Panc1 (cell line): ENCODE results near the gene PHF2. TPM values are rescaled to one million over a fixed set of nuclear protein-coding genes. Genes with fewer than 3 reads are reported as not detected.

Source experiments
- ATAC-seq: fragments of 200-7000 bp; cut with Tn5 transposase; 2 replicates; pipeline ENCODE4 v1.9.1; 2020; ENCODE audit warnings: mild to moderate bottlenecking, moderate library complexity
- BruUV-seq: library from RNA; stranded (reverse); fragments of 400-500 nt; replicated peaks from 2 replicates; lab custom pipeline; 2021; lab: Mats Ljungman, UMichigan
- CTCF ChIA-PET: fragments of 300-600 bp; sonication (Branson Sonifier 250); formaldehyde crosslinking; loops from one replicate; lab custom pipeline; 2022; ENCODE audit warnings: antibody characterized with exemption; lab: Charles Lee
- POLR2A ChIA-PET: fragments of 300-600 bp; sonication (Branson Sonifier 250); formaldehyde crosslinking; loops from one replicate; lab custom pipeline; 2022; ENCODE audit warnings: antibody characterized with exemption; lab: Charles Lee
- DNase-seq: peaks from one replicate; pipeline ENCODE4 v3.0.0-alpha.2; 2010; ENCODE audit warnings: low read depth, low spot score
- H3K27ac ChIP-seq: 2 replicates; pipeline ENCODE4 v1.5.1; 2011; ENCODE audit warnings: mild to moderate bottlenecking, low read length, inconsistent platforms
- H3K27me3 ChIP-seq: fragments of 200-500 bp; sonication (Bioruptor generic); 2 replicates; pipeline ENCODE4 v1.6.0; 2014; ENCODE audit warnings: low read length, inconsistent platforms; ENCODE audit not compliant: control insufficient read depth, insufficient read depth
- H3K36me3 ChIP-seq: fragments of 200-500 bp; sonication (Bioruptor generic); 2 replicates; pipeline ENCODE4 v1.5.1; 2014; ENCODE audit warnings: inconsistent platforms, mild to moderate bottlenecking, low read length, moderate library complexity; ENCODE audit not compliant: control insufficient read depth, insufficient read depth
- H3K4me1 ChIP-seq: 2 replicates; pipeline ENCODE4 v1.5.1; 2011; ENCODE audit warnings: inconsistent platforms, mild to moderate bottlenecking, low read length, moderate library complexity; ENCODE audit not compliant: control insufficient read depth, insufficient read depth
- H3K4me3 ChIP-seq, 2 experiments: 2 replicates each; pipeline ENCODE4 v1.5.1; 2011 to 2012; ENCODE audit warnings: low read depth in 2 of 2, low read length in 2 of 2, mild to moderate bottlenecking in 2 of 2, inconsistent platforms in 1 of 2, moderate library complexity in 1 of 2
- H3K9me3 ChIP-seq: fragments of 200-500 bp; sonication (Bioruptor generic); 2 replicates; pipeline ENCODE4 v1.5.1; 2014; ENCODE audit warnings: low read depth, mild to moderate bottlenecking, inconsistent platforms, low read length, moderate library complexity; ENCODE audit not compliant: control insufficient read depth, insufficient read depth
- CTCF ChIP-seq: fragments of 450-650 bp; IDR thresholded peaks from 2 replicates; pipeline ENCODE4 v1.5.1; 2017; ENCODE audit warnings: mild to moderate bottlenecking
- POLR2AphosphoS5 ChIP-seq: IDR thresholded peaks from 2 replicates; pipeline ENCODE4 v1.6.1; 2012; ENCODE audit warnings: mild to moderate bottlenecking, low read depth, low read length, moderate library complexity
- REST ChIP-seq, 2 experiments: IDR thresholded peaks; 2 replicates each; pipeline ENCODE4 v1.6.1; 2011 to 2012; ENCODE audit warnings: low read depth in 2 of 2, control low read depth in 1 of 2, low read length in 1 of 2, mild to moderate bottlenecking in 1 of 2, moderate library complexity in 1 of 2; ENCODE audit not compliant: insufficient read depth in 1 of 2
- SIN3A ChIP-seq: IDR thresholded peaks from 2 replicates; pipeline ENCODE4 v1.6.1; 2012; ENCODE audit warnings: low read depth, mild to moderate bottlenecking, low read length, moderate library complexity, borderline replicate concordance; ENCODE audit not compliant: insufficient read depth
- TCF7L2 ChIP-seq: IDR thresholded peaks from 2 replicates; pipeline ENCODE4 v1.6.1; 2011; ENCODE audit warnings: mild to moderate bottlenecking, low read depth, low read length, inconsistent platforms
- in situ Hi-C: cut with HindIII; loops from 2 replicates; pipeline ENCODE4 v1.10.0; 2016; ENCODE audit warnings: low sequenced_read_pairs, low pct_unique_long_range_greater_than_20kb
- intact Hi-C: fragments of 100-400 bp; cut with micrococcal nuclease; formaldehyde crosslinking; loops from one replicate; pipeline ENCODE4 v1.10.0; 2022; ENCODE audit not compliant: unreplicated experiment
- total RNA-seq: library from RNA; stranded (reverse); gene quantifications from one replicate; pipeline ENCODE4 v1.2.1, GENCODE V29; 2021; ENCODE audit not compliant: unreplicated experiment

Gene PHF2
- total RNA-seq, 1 experiment from 2014 or later, result 16.6 TPM

DNA sequence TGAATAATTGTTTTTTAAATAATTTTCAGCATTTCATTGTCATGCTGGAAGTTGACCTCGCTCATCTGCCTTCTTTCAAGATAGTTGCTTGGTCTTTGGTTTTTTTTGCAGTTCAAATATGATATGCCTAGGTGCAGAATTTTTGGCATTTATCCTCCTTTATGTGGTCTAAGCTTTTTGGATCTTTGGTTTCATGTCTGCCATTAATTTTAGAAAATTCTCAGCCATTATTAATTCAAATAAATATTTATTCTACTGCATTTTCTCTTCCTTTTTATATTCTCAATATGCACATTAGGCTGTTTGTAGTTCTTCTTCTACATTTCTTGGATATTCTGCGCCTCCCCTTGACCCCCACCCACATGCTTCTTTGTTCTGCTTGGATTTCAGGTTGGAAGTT is 63.6 kb downstream of the PHF2 start:
- ChIA-PET POLR2A (no interaction called here), CTCF (no interaction called here)
- DNase-seq (no peak), ATAC-seq (no peak)
- in situ Hi-C loops, result no loop called here
- H3K36me3 ChIP-seq, result no peaks in the 10 kb centered on the region
- intact Hi-C loops, result no loop called here
- H3K4me3 ChIP-seq, result no peak overlapping the region
- BruUV-seq, result no TSS peak
- no peaks in the 10 kb centered on the region for H3K9me3 ChIP-seq
- H3K27ac ChIP-seq, result no peak overlapping the region
- no peaks in the 10 kb centered on the region for H3K27me3 ChIP-seq
- H3K4me1 ChIP-seq, result no peaks in the 10 kb centered on the region
- TF ChIP-seq TCF7L2 (no peak), REST (IDR thresholded peaks at IDR 0.05; ENCODE audit: insufficient read depth in 1 of 2, low read depth in 2 of 2, low read length in 1 of 2) (no peak), CTCF (no peak), SIN3A (no peak), POLR2AphosphoS5 (no peak)

DNA sequence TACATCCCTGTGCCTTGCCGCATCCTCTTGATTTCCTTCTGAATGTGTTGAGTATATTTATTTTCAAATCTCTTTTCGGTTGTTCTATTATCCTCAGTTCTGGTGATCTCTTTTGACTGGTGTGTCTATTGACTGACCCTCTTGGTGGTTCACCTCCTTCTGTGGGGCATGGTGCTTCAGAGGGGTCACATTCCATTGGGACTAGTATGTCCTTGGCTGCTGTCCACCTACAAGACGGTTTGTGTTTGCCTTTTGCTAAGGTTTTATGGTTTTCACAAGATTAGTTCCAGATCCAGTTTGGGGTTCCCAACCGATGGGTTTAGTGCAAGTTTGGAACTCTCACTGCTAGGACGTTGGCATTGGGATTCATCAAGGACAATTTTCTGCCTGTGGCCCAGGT is 66.6 kb downstream of the PHF2 start:
- DNase-seq (no peak), ATAC-seq (no peak)
- POLR2A ChIA-PET, result no interaction called here
- intact Hi-C loops (no loop called here), in situ Hi-C loops (no loop called here)
- Histone ChIP-seq H3K4me3 (no peak overlapping the region), H3K36me3 (no peaks in the 10 kb centered on the region), H3K27me3 (no peaks in the 10 kb centered on the region), H3K9me3 (no peaks in the 10 kb centered on the region), H3K27ac (no peak overlapping the region), H3K4me1 (no peaks in the 10 kb centered on the region)
- BruUV-seq, result no TSS peak
- CTCF ChIA-PET, result no interaction called here
- TF ChIP-seq CTCF, result no peak
- no peak for TF ChIP-seq TCF7L2
- no peak for TF ChIP-seq SIN3A
- no peak for TF ChIP-seq POLR2AphosphoS5
- TF ChIP-seq REST (IDR thresholded peaks at IDR 0.05; ENCODE audit: insufficient read depth in 1 of 2, low read depth in 2 of 2, low read length in 1 of 2), result no peak
